GM23338 (cell line): ENCODE data around the gene TRIM71.

Experiments
- CREB1 ChIP-seq: fragments of 250-450 bp; sonication (Bioruptor Pico); IDR thresholded peaks from 2 replicates; pipeline ENCODE4 v1.5.0; 2020; ENCODE audit warnings: low read depth, mild to moderate bottlenecking, moderate library complexity
- EZH2 ChIP-seq: fragments of 200-600 bp; sonication (generic); IDR thresholded peaks from one replicate; pipeline ENCODE4 v1.8.0; 2017; ENCODE audit warnings: antibody characterized with exemption, mild to moderate bottlenecking, low read depth; ENCODE audit not compliant: unreplicated experiment
- EZH2phosphoT487 ChIP-seq: fragments of 200-600 bp; sonication (generic); IDR thresholded peaks from one replicate; pipeline ENCODE4 v1.8.1; 2018; ENCODE audit warnings: antibody characterized with exemption; ENCODE audit not compliant: unreplicated experiment
- JUNB ChIP-seq: IDR thresholded peaks from one replicate; pipeline ENCODE4 v1.6.1; 2016; ENCODE audit warnings: antibody characterized with exemption; ENCODE audit not compliant: unreplicated experiment
- NANOG ChIP-seq: IDR thresholded peaks from 2 replicates; pipeline ENCODE4 v1.6.1; 2016; ENCODE audit warnings: antibody characterized with exemption, borderline replicate concordance
- POLR2AphosphoS5 ChIP-seq: IDR thresholded peaks from 2 replicates; pipeline ENCODE4 v1.6.1; 2016; ENCODE audit warnings: antibody characterized with exemption, low read depth
- ZNF114 ChIP-seq: fragments of 250-450 bp; sonication (Bioruptor Pico); IDR thresholded peaks from 2 replicates; pipeline ENCODE4 v1.5.0; 2020; ENCODE audit warnings: mild to moderate bottlenecking, moderate library complexity
- ZNF331 ChIP-seq: fragments of 250-450 bp; sonication (Bioruptor Pico); IDR thresholded peaks from 2 replicates; pipeline ENCODE4 v1.5.0; 2020; ENCODE audit warnings: low read depth, mild to moderate bottlenecking, moderate library complexity
- TF ChIP-seq, protein P1 (sequence below), 2 experiments: fragments of 200-600 bp in 1 of 2; sonication (generic) in 1 of 2; conservative IDR thresholded peaks; 2 replicates each; pipeline versions ENCODE4 v1.5.1 to v1.6.1; 2016 to 2017; ENCODE audit warnings: antibody characterized with exemption in 2 of 2, low read depth in 2 of 2, mild to moderate bottlenecking in 2 of 2, moderate library complexity in 1 of 2
- TF ChIP-seq, protein P2 (sequence below): IDR thresholded peaks from one replicate; pipeline ENCODE4 v1.6.1; 2018; ENCODE audit warnings: antibody characterized with exemption; ENCODE audit not compliant: unreplicated experiment
- TF ChIP-seq, protein P3 (sequence below): IDR thresholded peaks from 2 replicates; pipeline ENCODE4 v1.6.1; 2016; ENCODE audit warnings: antibody characterized with exemption

DNA sequence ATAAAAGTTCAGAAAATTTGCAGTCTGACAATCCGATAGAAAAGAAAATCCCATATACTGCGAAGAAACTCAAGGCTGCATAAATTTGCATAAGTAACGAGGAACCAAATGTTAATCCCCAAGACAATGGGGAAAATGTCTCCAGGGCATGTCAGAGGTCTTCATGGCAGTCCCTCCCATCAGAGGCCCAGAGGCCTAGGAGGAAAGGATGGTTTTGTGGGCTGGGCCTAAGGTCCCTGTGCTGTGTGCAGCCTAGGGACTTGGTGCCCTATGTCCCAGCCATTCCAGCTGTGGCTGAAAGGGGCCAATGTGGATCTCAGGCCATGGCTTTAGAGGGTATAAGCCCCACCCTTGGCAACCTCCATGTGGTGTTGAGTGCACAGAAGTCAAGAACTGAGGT, 112.4 kb downstream of the TRIM71 start:
- TF ChIP-seq, protein P1, sequence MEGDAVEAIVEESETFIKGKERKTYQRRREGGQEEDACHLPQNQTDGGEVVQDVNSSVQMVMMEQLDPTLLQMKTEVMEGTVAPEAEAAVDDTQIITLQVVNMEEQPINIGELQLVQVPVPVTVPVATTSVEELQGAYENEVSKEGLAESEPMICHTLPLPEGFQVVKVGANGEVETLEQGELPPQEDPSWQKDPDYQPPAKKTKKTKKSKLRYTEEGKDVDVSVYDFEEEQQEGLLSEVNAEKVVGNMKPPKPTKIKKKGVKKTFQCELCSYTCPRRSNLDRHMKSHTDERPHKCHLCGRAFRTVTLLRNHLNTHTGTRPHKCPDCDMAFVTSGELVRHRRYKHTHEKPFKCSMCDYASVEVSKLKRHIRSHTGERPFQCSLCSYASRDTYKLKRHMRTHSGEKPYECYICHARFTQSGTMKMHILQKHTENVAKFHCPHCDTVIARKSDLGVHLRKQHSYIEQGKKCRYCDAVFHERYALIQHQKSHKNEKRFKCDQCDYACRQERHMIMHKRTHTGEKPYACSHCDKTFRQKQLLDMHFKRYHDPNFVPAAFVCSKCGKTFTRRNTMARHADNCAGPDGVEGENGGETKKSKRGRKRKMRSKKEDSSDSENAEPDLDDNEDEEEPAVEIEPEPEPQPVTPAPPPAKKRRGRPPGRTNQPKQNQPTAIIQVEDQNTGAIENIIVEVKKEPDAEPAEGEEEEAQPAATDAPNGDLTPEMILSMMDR (conservative IDR thresholded peaks at IDR 0.05; ENCODE audit: low read depth in 2 of 2) = no peak
- TF ChIP-seq EZH2 (no peak), EZH2phosphoT487 (no peak), POLR2AphosphoS5 (no peak), JUNB (no peak), CREB1 (CRISPR knock-in tag) (no peak), NANOG (no peak), ZNF114 (CRISPR knock-in tag) (no peak), ZNF331 (CRISPR knock-in tag) (no peak)
- TF ChIP-seq, protein P2, sequence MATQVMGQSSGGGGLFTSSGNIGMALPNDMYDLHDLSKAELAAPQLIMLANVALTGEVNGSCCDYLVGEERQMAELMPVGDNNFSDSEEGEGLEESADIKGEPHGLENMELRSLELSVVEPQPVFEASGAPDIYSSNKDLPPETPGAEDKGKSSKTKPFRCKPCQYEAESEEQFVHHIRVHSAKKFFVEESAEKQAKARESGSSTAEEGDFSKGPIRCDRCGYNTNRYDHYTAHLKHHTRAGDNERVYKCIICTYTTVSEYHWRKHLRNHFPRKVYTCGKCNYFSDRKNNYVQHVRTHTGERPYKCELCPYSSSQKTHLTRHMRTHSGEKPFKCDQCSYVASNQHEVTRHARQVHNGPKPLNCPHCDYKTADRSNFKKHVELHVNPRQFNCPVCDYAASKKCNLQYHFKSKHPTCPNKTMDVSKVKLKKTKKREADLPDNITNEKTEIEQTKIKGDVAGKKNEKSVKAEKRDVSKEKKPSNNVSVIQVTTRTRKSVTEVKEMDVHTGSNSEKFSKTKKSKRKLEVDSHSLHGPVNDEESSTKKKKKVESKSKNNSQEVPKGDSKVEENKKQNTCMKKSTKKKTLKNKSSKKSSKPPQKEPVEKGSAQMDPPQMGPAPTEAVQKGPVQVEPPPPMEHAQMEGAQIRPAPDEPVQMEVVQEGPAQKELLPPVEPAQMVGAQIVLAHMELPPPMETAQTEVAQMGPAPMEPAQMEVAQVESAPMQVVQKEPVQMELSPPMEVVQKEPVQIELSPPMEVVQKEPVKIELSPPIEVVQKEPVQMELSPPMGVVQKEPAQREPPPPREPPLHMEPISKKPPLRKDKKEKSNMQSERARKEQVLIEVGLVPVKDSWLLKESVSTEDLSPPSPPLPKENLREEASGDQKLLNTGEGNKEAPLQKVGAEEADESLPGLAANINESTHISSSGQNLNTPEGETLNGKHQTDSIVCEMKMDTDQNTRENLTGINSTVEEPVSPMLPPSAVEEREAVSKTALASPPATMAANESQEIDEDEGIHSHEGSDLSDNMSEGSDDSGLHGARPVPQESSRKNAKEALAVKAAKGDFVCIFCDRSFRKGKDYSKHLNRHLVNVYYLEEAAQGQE = no peak
- TF ChIP-seq, protein P3, sequence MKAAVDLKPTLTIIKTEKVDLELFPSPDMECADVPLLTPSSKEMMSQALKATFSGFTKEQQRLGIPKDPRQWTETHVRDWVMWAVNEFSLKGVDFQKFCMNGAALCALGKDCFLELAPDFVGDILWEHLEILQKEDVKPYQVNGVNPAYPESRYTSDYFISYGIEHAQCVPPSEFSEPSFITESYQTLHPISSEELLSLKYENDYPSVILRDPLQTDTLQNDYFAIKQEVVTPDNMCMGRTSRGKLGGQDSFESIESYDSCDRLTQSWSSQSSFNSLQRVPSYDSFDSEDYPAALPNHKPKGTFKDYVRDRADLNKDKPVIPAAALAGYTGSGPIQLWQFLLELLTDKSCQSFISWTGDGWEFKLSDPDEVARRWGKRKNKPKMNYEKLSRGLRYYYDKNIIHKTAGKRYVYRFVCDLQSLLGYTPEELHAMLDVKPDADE = no peak
